Sigmoid colon (tissue), 7 donors: Measurements from ENCODE around the gene C5AR2. TPM values are rescaled to one million over a fixed set of nuclear protein-coding genes. Genes with fewer than 3 reads are reported as not detected.
A peak's percentile ranks its signal among the peaks of the same experiment; 100 is the strongest.
"Not testable (repeated sequence)": the region's sequence is repeated elsewhere in the genome, so short reads cannot be mapped to it uniquely, and the experiment has no call there.

ENCODE experiments used
- DNase-seq: peaks from one replicate; pipeline ENCODE4 v3.0.0-alpha.2; 2019
- H3K27ac ChIP-seq, 4 donors: fragments of 200-600 bp; sonication (generic); one replicate each; pipeline ENCODE4 v1.5.1; 2016 to 2019; ENCODE audit warnings: mild to moderate bottlenecking in 1 of 4
- H3K27me3 ChIP-seq, 3 donors: fragments of 200-600 bp; sonication (generic); one replicate each; pipeline ENCODE4 v1.5.1; 2019; ENCODE audit warnings: mild to moderate bottlenecking in 1 of 3
- H3K36me3 ChIP-seq, 4 donors: fragments of 200-600 bp; sonication (generic); one replicate each; pipeline ENCODE4 v1.5.1; 2016 to 2019
- H3K4me1 ChIP-seq, 4 donors: fragments of 200-600 bp; sonication (generic); one replicate each; pipeline ENCODE4 v1.5.1; 2017 to 2019
- H3K4me3 ChIP-seq, 4 donors: fragments of 200-600 bp; sonication (generic); one replicate each; pipeline ENCODE4 v1.5.1; 2017 to 2019; ENCODE audit warnings: mild to moderate bottlenecking in 2 of 4, moderate library complexity in 1 of 4
- H3K9me3 ChIP-seq, 4 donors: fragments of 200-600 bp in 3 of 4; sonication (generic) in 3 of 4; one replicate each; pipeline versions ENCODE4 v1.5.1 to v1.6.1; 2013 to 2019
- CTCF ChIP-seq, 4 experiments: fragments of 450-650 bp in 3 of 4; fragments of 200-600 bp in 1 of 4; IDR thresholded peaks; one replicate each; pipeline ENCODE4 v1.5.1; 2016 to 2019; ENCODE audit warnings: antibody characterized with exemption in 4 of 4, mild to moderate bottlenecking in 3 of 4, moderate library complexity in 2 of 4
- EP300 ChIP-seq, 4 donors: sonication (generic); formaldehyde crosslinking; IDR thresholded peaks; one replicate each; pipeline ENCODE4 v1.6.1; 2017; ENCODE audit warnings: antibody characterized with exemption in 4 of 4
- POLR2A ChIP-seq, 2 donors: fragments of 450-650 bp; IDR thresholded peaks; one replicate each; pipeline ENCODE4 v1.6.1; 2016; ENCODE audit warnings: antibody characterized with exemption in 2 of 2, mild to moderate bottlenecking in 2 of 2, moderate library complexity in 2 of 2
- POLR2AphosphoS5 ChIP-seq, 4 donors: sonication (generic); formaldehyde crosslinking; IDR thresholded peaks; one replicate each; pipeline ENCODE4 v1.6.1; 2017; ENCODE audit warnings: antibody characterized with exemption in 4 of 4
- WGBS, 2 donors: extraction: QIAGEN DNeasy Blood & Tissue Kit; methylation state at CpG; one replicate each; pipeline ENCODE4 v1.1.7; 2013; 5-methylcytosine and 5-hydroxymethylcytosine counted together
- intact Hi-C: fragments of 100-400 bp; cut with DNase I; formaldehyde crosslinking; loops from one replicate; pipeline ENCODE4 v1.15.1; 2023
- polyA plus RNA-seq, 3 donors: library from polyadenylated mRNA; stranded (reverse); fragments of 200-250 nt; gene quantifications; one replicate each; pipeline ENCODE4 v1.2.3, GENCODE V29; 2013
- total RNA-seq, 4 donors: library from RNA; depleted of rRNA; stranded (reverse); fragments of >200 nt; gene quantifications; one replicate each; pipeline ENCODE4 v1.1.0, GENCODE V29; 2016
- donor health status: healthy with polysubstance abuse.
- donor health status: Bipolar disorder and iron deficiency.
- donor health status: healthy.

The C5AR2 gene
- total and polyA plus RNA-seq, 7 donors: 0.60 to 2.7 (median 1.4) TPM

GRCh38 chr19:47381653-47382279 lies 49.8 kb downstream of the C5AR2 start:
- no peak overlapping the region for H3K4me3 ChIP-seq
- H3K27ac ChIP-seq: no peak overlapping the region
- intact Hi-C loops: no loop called here
- DNase-seq: no peak
- H3K36me3 ChIP-seq: peaks cover 20 to 51% (median 28%) of the 10 kb centered on the region in 4 donors
- no peaks in the 10 kb centered on the region for H3K9me3 ChIP-seq
- peaks cover 0 to 11% (median 2%) of the 10 kb centered on the region in 4 donors for H3K4me1 ChIP-seq
- no peaks in the 10 kb centered on the region for H3K27me3 ChIP-seq
- TF ChIP-seq CTCF (IDR thresholded peaks at IDR 0.05) (no peak), POLR2A (IDR thresholded peaks at IDR 0.05) (no peak), EP300 (IDR thresholded peaks at IDR 0.05) (no peak), POLR2AphosphoS5 (IDR thresholded peaks at IDR 0.05) (no peak)
- WGBS, 2 donors: 60 to 81% methylated on average over 11 of the region's 11 CpGs

GRCh38 chr19:47383890-47384289 lies 51.9 kb downstream of the C5AR2 start:
- H3K4me1 ChIP-seq, H3K4me3 ChIP-seq, H3K27ac ChIP-seq, DNase-seq, intact Hi-C loops, H3K9me3 ChIP-seq, H3K27me3 ChIP-seq: not testable (repeated sequence)
- H3K36me3 ChIP-seq: peaks cover 20 to 36% (median 22%) of the 10 kb centered on the region in 4 donors
- WGBS, 2 donors: 81 to 91% methylated on average over 5 of the region's 5 CpGs

- H3K4me3 ChIP-seq, intact Hi-C loops, H3K9me3 ChIP-seq, H3K27ac ChIP-seq, H3K27me3 ChIP-seq, H3K4me1 ChIP-seq, DNase-seq: not testable (repeated sequence)
- whole genome bisulfite sequencing, 2 donors: 75 to 92% methylated on average over 4 of the region's 4 CpGs
- peaks cover 20 to 31% (median 20%) of the 10 kb centered on the region in 4 donors for H3K36me3 ChIP-seq
Measured at GRCh38 chr19:47384533-47384932, 52.6 kb downstream of the C5AR2 start.

- H3K4me3 ChIP-seq, intact Hi-C loops, H3K9me3 ChIP-seq, DNase-seq, H3K27ac ChIP-seq, H3K4me1 ChIP-seq, H3K27me3 ChIP-seq: not testable (repeated sequence)
- WGBS, 2 donors: 65 to 83% methylated on average over 12 of the region's 12 CpGs
- peaks cover 5 to 10% (median 6%) of the 10 kb centered on the region in 4 donors for H3K36me3 ChIP-seq
Measured at GRCh38 chr19:47386582-47386981, 54.6 kb downstream of the C5AR2 start.

GRCh38 chr19:47387623-47388022 lies 55.6 kb downstream of the C5AR2 start:
- H3K27me3 ChIP-seq, H3K4me1 ChIP-seq, intact Hi-C loops, H3K9me3 ChIP-seq, DNase-seq, H3K27ac ChIP-seq, H3K4me3 ChIP-seq, H3K36me3 ChIP-seq: not testable (repeated sequence)
- WGBS, 2 donors: 71 to 86% methylated on average over 3 of the region's 3 CpGs

- H3K36me3 ChIP-seq, intact Hi-C loops, H3K4me1 ChIP-seq, H3K4me3 ChIP-seq, DNase-seq, H3K9me3 ChIP-seq, H3K27me3 ChIP-seq: not testable (repeated sequence)
- peak overlapping the region in 1 of 4 donors; percentile 18 for H3K27ac ChIP-seq
- WGBS, 2 donors: 71 to 83% methylated on average over 5 of the region's 5 CpGs
Measured at GRCh38 chr19:47388721-47389120, 56.7 kb downstream of the C5AR2 start.

GRCh38 chr19:47389150-47389556 lies 57.2 kb downstream of the C5AR2 start:
- Histone ChIP-seq H3K4me3 (no peak overlapping the region), H3K4me1 (peaks cover 0 to 9% (median 0%) of the 10 kb centered on the region in 4 donors), H3K27me3 (peaks cover 0 to 4% (median 0%) of the 10 kb centered on the region in 3 donors), H3K9me3 (no peaks in the 10 kb centered on the region), H3K36me3 (no peaks in the 10 kb centered on the region), H3K27ac (peak overlapping the region in 1 of 4 donors; percentile 34)
- TF ChIP-seq POLR2A (IDR thresholded peaks at IDR 0.05) (no peak), EP300 (IDR thresholded peaks at IDR 0.05) (no peak), POLR2AphosphoS5 (IDR thresholded peaks at IDR 0.05) (no peak), CTCF (IDR thresholded peaks at IDR 0.05) (no peak)
- no peak for DNase-seq
- WGBS, 2 donors: 65 to 74% methylated on average over 9 of the region's 9 CpGs
- intact Hi-C loops: no loop called here
